AG09309 (cell line): Measurements from ENCODE around the gene OR3A2.
"Not testable (repeated sequence)": the region's sequence is repeated elsewhere in the genome, so short reads cannot be mapped to it uniquely, and the experiment has no call there.

Experiments
- DNase-seq: peaks from one replicate; pipeline ENCODE4 v3.0.0-alpha.2; 2010; ENCODE audit warnings: low read depth
- H3K4me3 ChIP-seq: 2 replicates; pipeline ENCODE4 v1.5.1; 2011; ENCODE audit warnings: mild to moderate bottlenecking, low read depth, low read length, moderate library complexity; ENCODE audit not compliant: control insufficient read depth
- CTCF ChIP-seq: IDR thresholded peaks from 2 replicates; pipeline ENCODE4 v1.5.1; 2011; ENCODE audit warnings: mild to moderate bottlenecking, low read depth, low read length, inconsistent platforms; ENCODE audit not compliant: insufficient read depth, control insufficient read depth; ENCODE audit errors: missing control alignments

Gene OR3A2

GRCh38 chr17:3385869-3386816 is at the start of gene OR3A2:
OR3A2 (minus strand) TSS chr17:3386308.
- no peak within 1 kb of the TSS for H3K4me3 ChIP-seq
- DNase-seq: no peak
- TF ChIP-seq CTCF: no peak

- TF ChIP-seq CTCF: no peak
- DNase-seq: no peak
- no peak within 1 kb of the TSS for H3K4me3 ChIP-seq
Measured at GRCh38 chr17:3433741-3434140, 47.6 kb upstream of the OR3A2 start, which contains the start of gene OR1E2. OR1E2 (minus strand) TSS chr17:3433841; CDS start chr17:3433841, 0 bp downstream.

- not testable (repeated sequence) for DNase-seq, H3K4me3 ChIP-seq
Measured at GRCh38 chr17:3433215-3433614, 47.1 kb upstream of the OR3A2 start.

- H3K4me3 ChIP-seq: no peak overlapping the region
- DNase-seq: no peak
- no peak for TF ChIP-seq CTCF
Measured at GRCh38 chr17:3418222-3418621, 32.1 kb upstream of the OR3A2 start.

GRCh38 chr17:3415610-3416009 is 29.5 kb upstream of the OR3A2 start:
- TF ChIP-seq CTCF: no peak
- DNase-seq: no peak
- no peak overlapping the region for H3K4me3 ChIP-seq

- DNase-seq, H3K4me3 ChIP-seq: not testable (repeated sequence)
Measured at GRCh38 chr17:3412216-3412615, 26.1 kb upstream of the OR3A2 start.

GRCh38 chr17:3411070-3411469 is 25.0 kb upstream of the OR3A2 start, which contains the start of gene OR3A3:
OR3A3 (plus strand) TSS chr17:3411370.
- TF ChIP-seq CTCF: no peak
- H3K4me3 ChIP-seq: no peak within 1 kb of the TSS
- no peak for DNase-seq

- not testable (repeated sequence) for H3K4me3 ChIP-seq, DNase-seq
Measured at GRCh38 chr17:3403856-3404255, 17.7 kb upstream of the OR3A2 start.
